Skeletal muscle cell (primary cell): ENCODE results near the gene LIX1.
"Not testable (repeated sequence)": the region's sequence is repeated elsewhere in the genome, so short reads cannot be mapped to it uniquely, and the experiment has no call there.

Experiments used
- DNase-seq: peaks from one replicate; pipeline ENCODE4 v3.0.0-alpha.2; 2010; ENCODE audit warnings: low read depth
- H3K4me3 ChIP-seq: 2 replicates; pipeline ENCODE4 v1.5.1; 2011; ENCODE audit warnings: low read depth, mild to moderate bottlenecking, control low read depth, low read length, moderate library complexity

Gene LIX1

DNA sequence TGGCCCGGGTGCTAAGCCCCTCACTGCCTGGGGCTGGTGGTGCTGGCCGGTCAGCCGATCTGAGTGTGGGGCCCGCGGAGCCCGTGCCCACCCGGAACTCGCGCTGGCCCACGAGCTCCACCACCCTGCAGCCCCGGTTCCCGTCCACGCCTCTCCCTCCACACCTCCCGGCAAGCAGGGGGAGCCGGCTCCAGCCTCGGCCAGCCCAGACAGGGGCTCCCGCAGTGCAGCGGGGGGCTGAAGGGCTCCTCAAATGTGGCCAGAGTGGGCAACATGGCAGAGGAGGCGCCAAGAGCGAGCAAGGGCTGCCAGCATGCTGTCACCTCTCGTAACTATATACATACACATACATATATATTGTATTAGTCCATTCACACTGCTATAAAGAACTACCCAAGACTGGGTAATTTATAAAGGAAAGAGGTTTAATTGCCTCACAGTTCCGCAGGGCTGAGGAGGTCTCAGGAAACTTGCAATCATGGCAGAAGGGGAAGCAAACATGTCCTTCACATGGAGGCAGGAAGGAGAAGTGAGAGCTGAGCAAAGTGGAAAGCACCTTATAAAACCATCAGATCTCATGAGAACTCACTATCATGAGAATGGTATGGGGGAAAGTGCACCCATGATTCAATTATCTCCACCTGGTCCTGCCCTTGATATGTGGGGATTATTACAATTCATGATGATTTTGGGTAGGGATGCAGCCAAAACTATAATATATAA, 56.8 kb downstream of the LIX1 start:
- no peak for DNase-seq
- no peak overlapping the region for H3K4me3 ChIP-seq

DNA sequence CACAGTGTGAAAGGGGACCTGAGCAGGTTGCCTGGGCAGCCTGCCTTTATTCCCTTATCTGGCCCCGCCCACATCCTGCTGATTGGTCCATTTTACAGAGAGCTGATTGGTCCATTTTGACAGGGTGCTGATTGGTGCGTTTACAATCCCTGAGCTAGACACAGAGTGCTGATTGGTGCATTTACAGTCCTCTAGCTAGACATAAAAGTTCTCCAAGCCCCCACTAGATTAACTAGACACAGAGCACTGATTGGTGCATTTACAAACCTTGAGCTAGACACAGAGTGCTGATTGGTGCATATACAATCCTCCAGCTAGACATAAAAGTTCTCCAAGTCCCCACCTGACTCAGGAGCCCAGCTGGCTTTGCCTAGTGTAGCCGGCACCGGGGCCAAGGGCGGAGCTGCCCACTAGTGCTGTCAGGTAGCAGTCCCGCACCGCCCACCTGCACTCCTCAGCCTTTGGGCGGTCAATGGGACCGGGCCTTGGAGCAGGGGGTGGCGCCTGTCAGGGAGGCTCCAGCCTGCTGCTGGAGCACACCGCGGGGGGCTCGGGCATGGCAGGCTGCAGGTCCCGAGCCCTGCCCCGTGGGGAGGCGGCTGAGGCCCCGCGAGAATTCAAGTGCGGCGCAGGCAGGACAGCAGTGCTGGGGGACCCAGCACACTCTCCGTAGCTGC, 57.5 kb downstream of the LIX1 start:
- not testable (repeated sequence) for H3K4me3 ChIP-seq, DNase-seq

DNA sequence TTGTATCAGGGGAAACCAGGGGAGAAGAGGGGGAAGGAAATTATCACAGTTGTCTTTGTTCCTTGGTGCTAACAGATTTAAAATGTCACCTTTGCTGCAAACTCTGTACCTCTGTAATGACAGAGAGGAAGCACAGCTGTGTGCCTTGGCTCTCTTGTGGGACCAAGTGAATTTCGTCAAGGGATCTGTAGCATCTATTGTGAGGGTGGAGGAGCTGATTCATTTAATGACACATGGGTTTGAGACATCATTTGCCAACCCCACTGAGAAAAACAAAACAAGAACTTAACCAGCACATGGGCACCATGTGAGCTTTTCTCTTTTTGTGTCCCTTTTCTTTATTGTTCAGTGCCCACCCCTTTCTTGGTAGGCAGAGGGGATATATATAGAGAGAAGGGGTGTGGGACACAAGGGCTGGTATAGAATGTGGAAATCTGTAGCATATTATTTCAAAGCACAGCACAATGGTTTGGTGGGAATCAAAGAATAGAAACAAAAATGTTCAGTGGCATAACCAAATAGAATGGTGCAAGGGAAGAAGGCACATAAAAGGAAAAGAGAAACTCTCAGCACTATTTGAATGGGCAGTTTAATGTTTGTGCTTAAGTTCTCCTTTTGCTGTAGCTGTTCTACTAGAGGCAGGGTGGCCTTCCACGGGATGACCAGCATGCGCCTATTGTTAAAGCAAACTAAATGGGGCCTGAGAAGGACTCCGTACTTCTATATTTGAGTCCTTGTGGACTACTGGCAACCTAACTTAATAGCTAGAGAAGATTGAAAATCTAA, 63.3 kb downstream of the LIX1 start:
- peak; percentile 38 for DNase-seq
- no peak overlapping the region for H3K4me3 ChIP-seq

DNA sequence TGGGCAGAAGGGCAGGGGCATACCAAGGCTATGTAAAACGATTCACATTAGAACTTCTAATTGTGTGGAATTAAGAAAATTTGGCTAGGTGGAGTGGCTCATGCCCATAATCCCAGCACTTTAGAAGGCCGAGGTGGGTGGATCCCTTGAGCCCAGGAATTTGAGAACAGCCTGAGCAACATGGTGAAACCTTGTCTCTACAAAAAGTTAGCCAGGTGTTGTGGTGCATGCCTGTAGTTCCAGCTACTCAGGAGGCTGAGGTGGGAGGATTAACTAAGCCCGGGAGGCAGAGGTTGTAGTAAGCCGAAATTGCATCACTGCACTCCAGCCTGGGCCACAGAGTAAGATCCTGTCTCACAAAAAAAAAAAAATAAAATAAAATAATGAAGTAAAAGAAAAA, 65.2 kb downstream of the LIX1 start:
- H3K4me3 ChIP-seq: no peak overlapping the region
- DNase-seq: no peak

DNA sequence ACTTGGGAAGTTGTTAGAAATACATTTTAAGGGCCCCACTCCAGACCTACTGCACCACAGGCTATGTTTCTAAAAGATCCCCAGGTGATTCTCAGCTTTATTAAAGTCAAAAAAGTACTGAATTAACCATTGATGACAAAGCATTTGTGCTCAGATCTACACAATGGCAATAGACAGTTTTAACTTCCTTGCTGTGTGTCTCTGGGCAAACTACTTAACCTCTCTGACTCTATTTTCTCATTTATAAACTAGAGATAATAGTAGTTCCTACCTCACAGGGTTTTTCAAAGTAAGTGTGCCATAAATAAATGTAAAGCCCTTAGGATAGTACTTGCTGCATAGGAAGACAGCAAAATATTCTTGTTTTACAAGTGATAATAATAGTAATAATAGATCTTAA, 66.3 kb downstream of the LIX1 start:
- DNase-seq: no peak
- H3K4me3 ChIP-seq: no peak overlapping the region

DNA sequence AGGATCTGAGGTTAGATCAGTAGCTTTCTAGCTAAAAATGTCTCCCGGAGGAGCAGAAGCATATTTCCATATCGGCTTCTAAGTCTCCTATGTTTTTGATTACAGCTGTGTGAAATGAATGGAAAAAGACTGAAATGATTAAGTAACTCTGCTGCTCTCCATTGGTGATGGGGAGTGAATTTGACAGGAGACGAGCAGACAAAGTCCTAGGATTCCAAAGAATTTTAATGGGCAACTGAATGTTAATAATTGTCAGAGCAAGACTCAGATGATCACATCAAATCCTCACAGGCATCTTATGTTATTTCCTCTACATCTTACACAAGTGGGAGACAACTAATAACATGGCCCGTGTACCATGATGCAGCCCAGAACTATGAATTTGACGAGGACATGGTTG, 66.8 kb downstream of the LIX1 start:
- DNase-seq: no peak
- no peak overlapping the region for H3K4me3 ChIP-seq

DNA sequence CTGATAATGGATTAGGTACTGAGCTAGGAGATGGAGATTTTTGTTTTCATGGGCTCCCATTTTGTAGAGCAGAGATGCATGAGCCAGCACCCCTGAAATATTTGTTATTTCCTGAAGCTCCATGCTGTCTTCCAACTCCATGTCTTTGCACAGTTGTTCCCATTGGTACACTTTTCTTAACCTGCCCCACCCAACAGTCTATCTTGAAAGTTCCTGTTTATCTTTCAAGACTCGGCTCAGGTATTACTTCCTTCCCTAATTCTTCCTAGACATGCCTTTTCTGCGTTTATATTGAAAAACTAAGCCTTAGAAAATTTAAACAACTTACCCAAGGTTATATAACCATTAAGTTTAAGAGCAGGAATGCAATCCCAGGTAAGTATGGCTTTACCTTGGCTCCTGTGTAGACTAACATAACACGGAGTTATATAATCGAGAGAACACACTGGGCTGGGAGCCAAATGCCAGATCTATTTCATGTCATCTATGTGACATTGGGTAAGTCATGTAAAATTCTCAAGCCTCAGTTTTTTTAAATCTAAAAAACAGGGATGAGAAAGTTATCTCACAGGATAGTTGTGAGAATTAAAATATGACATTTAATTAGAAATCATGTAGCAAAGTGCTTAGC, 67.4 kb downstream of the LIX1 start:
- no peak overlapping the region for H3K4me3 ChIP-seq
- DNase-seq: no peak

DNA sequence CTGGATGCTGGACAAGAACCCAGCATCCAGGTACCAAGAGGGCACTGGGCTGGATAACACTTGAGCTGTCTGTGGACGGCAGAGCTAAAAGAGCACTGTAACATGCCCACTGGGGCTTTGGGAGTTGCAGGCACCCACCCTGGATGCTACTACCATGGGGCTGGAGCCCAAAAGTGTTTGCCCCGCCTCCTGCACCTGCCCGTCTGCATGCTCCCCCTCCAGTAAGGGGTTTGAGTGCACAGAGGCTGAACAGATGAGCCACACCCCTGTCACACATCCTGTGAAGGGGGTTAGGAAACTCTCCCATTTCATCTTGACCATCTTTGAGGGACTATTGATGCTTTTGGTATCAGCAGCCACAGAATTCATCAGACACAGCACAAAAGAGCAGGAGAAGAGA, 69.0 kb downstream of the LIX1 start:
- DNase-seq: no peak
- no peak overlapping the region for H3K4me3 ChIP-seq

DNA sequence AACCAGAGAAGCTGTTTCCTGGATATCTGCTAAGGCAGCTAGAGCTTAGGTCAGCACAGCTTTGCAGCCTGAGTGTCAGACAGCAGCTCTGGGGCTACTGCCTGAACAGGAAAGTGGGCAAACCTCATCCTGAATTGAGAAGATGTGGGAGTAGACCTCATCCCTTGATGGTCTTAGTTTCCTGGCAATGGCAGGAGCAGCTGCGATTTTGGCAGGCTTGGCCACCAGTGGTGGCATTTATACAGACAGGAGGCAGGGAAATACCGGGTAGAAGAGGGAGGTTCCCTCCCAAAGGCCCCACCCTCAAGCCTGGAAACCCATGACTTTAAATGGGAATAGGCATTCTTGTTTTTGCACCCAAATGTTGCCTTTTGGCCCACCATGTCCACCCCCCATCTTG, 69.7 kb downstream of the LIX1 start:
- no peak for DNase-seq
- no peak overlapping the region for H3K4me3 ChIP-seq

DNA sequence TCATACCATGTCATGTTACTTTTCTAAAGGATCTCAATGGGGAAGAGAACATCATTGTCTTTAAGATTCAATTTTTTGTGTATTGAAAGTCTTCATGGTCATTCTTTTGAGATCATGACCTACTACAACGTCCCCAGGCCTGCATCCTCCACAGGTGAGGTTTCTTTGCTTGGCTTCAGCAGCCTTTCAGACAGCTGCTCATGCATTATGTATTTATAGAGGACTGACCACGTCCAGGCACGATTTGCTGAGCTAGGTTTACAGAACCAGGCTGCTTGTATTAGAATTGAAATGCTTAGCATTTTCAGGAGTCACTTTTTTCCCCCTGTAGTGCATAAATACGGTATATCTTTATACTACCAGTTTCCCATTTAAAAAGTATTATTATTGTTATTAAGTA, 70.4 kb downstream of the LIX1 start:
- H3K4me3 ChIP-seq: no peak overlapping the region
- DNase-seq: no peak

DNA sequence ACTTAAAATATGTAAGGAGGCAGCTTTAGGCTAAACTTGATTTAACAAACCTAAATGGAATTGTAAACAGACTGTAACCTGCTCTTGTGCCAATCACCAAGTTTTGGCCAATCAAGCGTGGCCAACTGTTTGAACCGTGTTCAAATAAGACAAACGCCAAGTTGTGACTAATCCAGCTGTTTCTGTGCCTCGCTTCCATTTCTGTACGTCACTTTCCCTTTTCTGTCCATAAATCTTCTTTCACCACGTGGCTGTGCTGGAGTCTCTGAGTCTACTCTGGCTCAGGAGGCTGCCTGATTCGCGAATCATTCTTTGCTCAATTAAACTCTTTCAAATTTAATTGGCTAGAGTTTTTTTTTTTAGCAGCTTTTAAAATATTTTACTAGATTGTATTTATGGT, 71.3 kb downstream of the LIX1 start:
- H3K4me3 ChIP-seq: no peak overlapping the region
- DNase-seq: peak; percentile 62

DNA sequence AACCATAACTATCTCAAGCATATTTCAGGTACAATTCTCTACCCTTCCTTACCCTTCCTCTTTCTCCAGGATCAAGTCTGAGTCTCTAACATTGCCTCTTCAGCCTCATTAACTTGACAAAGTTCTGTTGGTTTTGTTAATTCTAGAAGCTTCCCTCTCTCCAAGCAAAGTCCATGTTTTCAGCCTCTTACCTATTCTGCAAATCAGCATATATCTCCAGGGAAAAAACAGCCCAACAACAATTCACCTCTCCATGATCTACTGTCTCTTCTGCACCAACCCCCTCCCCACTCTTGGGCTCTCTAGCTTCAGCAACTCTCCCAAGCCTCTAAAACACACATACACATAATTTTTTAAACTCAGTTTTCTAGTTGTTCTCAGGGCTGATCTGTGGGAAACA, 72.2 kb downstream of the LIX1 start:
- no peak overlapping the region for H3K4me3 ChIP-seq
- DNase-seq: no peak

DNA sequence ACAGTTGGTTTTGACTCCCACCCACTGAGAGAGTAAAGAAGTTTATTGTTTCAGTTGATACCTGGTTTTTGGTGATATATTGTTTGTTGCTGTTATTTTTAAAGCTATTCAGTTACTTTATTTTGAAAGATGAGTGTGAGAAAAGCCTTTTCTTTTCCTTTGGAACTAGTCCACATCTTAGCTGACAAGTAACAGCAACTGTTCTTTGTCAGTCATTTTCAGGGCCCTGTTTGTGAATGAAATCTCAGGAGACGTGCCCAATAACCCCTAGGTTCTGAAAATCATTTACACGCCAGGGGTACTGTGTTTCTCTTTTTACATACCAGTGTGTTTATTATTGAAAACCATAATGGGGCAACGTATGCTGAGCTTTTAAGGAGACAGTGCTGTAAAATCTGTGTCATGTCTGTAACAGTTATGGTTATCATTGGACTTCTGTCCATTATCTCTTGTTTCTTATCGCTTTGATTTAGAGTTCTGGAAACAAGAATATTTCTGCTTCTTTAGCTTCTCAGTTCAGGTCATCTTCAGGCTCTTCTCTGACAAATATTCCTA, 75.0 kb downstream of the LIX1 start:
- H3K4me3 ChIP-seq: no peak overlapping the region
- no peak for DNase-seq

DNA sequence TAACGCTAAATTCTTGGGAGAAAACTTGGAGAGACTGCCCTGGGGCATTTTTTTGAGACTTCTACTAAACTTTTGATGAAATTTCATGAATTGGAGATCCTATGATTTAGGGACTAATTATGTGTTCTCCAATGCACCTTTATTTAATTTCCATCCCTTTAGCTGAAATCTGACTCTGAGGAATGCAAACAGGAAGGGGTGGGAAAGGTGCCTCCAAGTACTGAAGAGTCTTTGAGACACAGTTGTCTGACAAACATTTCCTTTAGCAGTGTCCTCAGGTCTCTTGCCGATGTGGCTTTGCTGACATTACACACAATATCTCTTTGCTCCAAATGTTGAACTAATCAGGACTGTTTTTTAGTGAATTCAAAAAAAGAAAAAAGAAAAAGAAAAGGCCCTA, 76.9 kb downstream of the LIX1 start:
- no peak overlapping the region for H3K4me3 ChIP-seq
- no peak for DNase-seq

DNA sequence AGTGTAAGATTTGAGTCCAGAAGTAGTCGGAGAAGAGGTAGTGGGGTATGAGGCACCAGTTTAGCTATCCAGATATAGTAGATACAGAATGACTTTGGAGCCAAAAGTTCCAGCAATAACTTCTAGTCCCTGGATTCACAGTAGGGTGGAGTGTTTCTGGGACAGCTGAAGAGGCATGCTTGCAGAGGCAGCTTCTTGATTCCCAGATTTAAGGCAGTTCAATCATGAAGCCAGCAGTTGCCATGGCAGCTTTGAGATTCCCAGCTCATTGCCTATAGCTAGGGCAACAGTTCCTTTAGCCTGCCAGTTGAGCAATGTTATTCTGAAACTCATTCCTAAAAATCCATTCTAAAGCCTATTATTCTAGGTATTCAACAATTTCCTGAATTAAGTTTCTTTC, 79.2 kb downstream of the LIX1 start:
- no peak for DNase-seq
- H3K4me3 ChIP-seq: no peak overlapping the region

DNA sequence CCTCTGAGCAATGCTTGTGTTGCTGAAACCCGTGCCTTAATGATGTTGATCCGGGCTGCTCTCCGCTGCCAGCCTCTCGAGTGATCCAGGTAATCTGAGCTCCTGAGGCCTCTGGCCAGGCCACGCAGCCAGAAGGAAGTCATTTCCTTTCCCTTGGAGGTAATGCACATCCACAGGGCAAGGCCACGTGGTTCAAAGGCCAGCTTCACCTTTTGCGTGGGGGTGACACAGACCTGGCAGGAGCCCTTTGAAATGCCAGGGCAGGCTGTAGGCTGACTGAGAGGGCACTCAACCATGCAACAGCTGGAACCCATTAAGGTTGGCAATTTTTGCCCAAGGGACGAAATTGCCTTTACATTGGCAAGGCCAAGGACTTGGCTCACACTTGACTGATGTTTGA, 80.4 kb downstream of the LIX1 start:
- DNase-seq: no peak
- no peak overlapping the region for H3K4me3 ChIP-seq

DNA sequence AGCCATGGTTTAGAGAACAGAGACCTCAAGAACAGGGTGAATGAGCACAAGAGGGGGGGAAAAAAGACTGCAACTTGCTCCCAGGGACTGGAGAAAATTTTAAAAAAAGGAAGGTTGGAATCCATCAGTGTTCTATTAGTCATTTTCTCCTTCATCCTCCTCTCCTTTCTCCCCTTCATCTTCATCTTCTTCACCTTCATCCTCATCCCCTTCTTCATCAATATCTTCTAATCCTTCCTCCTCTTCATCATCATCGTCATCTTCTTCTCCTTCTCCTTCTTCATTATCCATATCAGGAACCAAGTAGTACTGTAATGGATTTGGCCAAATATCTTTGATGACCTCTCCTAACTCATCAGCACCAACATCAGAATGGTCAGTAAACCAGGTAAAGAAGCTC, 86.1 kb downstream of the LIX1 start:
- no peak for DNase-seq
- no peak overlapping the region for H3K4me3 ChIP-seq

DNA sequence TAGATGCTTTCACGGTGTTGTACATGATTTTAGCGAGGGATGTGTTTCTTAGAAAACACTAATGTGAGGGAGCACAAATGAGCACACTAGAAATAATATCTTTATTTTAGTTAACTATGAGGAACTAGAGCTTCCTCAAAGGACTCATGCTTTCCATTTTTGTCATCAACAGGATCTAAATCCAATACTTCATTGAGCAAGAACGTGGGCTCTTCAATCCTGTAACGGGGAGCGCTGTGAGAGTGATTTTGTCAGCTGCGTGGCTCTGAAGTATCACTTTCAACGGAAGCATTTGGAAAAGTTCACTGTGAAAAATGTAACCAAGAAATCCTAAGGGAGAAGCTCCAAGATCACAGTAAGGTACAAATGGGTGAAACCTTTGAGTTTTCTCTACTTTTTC, 93.2 kb downstream of the LIX1 start:
- DNase-seq: no peak
- no peak overlapping the region for H3K4me3 ChIP-seq

DNA sequence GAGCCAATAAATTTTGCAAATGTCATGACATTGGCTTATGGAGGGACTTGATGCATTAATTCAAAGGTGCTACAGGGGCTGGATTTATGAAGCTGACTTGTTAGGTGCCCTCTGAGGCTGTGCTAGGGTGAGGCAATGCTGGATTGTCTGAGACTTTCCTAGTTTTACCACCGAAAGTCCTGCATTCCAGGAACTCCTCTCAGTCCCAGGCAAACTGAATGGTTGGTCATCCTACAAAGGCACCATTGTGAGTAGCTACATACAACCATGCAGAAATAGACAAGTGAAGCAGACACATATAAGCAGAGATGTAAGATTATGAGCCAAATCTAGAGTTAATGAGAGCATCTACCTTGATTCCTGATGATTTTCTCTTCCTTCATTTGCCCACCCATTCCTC, 95.3 kb downstream of the LIX1 start:
- H3K4me3 ChIP-seq: no peak overlapping the region
- no peak for DNase-seq
